ENCODE data around the gene VPS11. TPM values are rescaled to one million over a fixed set of nuclear protein-coding genes. Genes with fewer than 3 reads are reported as not detected.

VPS11 gene
- 10 to 100 TPM; 14.2 to 21.2 (median 16.0) TPM for total RNA-seq
- 10 to 100 TPM; 34.2 to 47.4 TPM for polyA plus RNA-seq

- no peak for TF ChIP-seq CTCF (IDR thresholded peaks at IDR 0.05)
- no peaks in the 10 kb centered on the region for H3K27me3 ChIP-seq
- H3K4me3 ChIP-seq: peak within 1 kb of the TSS; percentile 73 to 86 (median 79)
- peak; percentile 97 to 98 (median 97) for ATAC-seq
- peak; percentile 96 to 99 (median 97) for DNase-seq
- H3K9me3 ChIP-seq: no peaks in the 10 kb centered on the region
- WGBS, 2 donors: 0% methylated on average over 49 of the region's 49 CpGs
- peak within 1 kb of the TSS; percentile 56 to 88 (median 70) for H3K27ac ChIP-seq
- intact Hi-C loops (cut with DNase I): no loop called here
- peak; percentile 34 for FAIRE-seq
- H3K4me1 ChIP-seq: peaks cover 4 to 18% (median 6%) of the 10 kb centered on the region in 3 donors
- peaks cover 0 to 13% (median 4%) of the 10 kb centered on the region in 3 donors for H3K36me3 ChIP-seq
Observed at GRCh38 chr11:119067371-119068222, at the start of gene VPS11. VPS11 (plus strand) TSS chr11:119067818; CDS start chr11:119067824, 6 bp downstream.

GRCh38 chr11:119018074-119018938 lies 49.3 kb upstream of the VPS11 start, which contains the start of the genes RPS25 and TRAPPC4:
RPS25 (minus strand) TSS chr11:119018343; CDS start chr11:119018284, 59 bp downstream.
TRAPPC4 (plus strand) TSS chr11:119018766; CDS start chr11:119018796, 30 bp downstream.
- H3K9me3 ChIP-seq: no peaks in the 10 kb centered on the region
- peak; percentile 90 to 96 (median 94) for DNase-seq
- WGBS, 2 donors: 0% methylated on average over 62 to 63 of the region's 63 CpGs
- FAIRE-seq: no peak
- TF ChIP-seq CTCF (IDR thresholded peaks at IDR 0.05): no peak
- H3K4me3 ChIP-seq: peak within 1 kb of the TSS; percentile 67 to 88 (median 74)
- peak; percentile 88 to 95 (median 92) for ATAC-seq
- H3K4me1 ChIP-seq: peaks cover 17 to 36% (median 29%) of the 10 kb centered on the region in 3 donors
- peak within 1 kb of the TSS; percentile 84 to 93 (median 88) for H3K27ac ChIP-seq
- intact Hi-C loops (cut with DNase I): no loop called here
- no peaks in the 10 kb centered on the region for H3K27me3 ChIP-seq
- peaks cover 6 to 20% (median 11%) of the 10 kb centered on the region in 3 donors for H3K36me3 ChIP-seq

GRCh38 chr11:119019996-119020395 lies 47.6 kb upstream of the VPS11 start:
- WGBS, 2 donors: 18% methylated on average over 2 of the region's 2 CpGs
- DNase-seq (peak in 1 of 6 donors; percentile 16), FAIRE-seq (no peak), ATAC-seq (no peak)
- no peak for TF ChIP-seq CTCF (IDR thresholded peaks at IDR 0.05)
- H3K27me3 ChIP-seq: no peaks in the 10 kb centered on the region
- H3K36me3 ChIP-seq: peaks cover 6 to 22% (median 14%) of the 10 kb centered on the region in 3 donors
- H3K4me1 ChIP-seq: peaks cover 23 to 39% (median 29%) of the 10 kb centered on the region in 3 donors
- peak overlapping the region in 3 of 4 donors; percentile 69 to 88 (median 80) for H3K4me3 ChIP-seq
- intact Hi-C loops (cut with DNase I): no loop called here
- no peak overlapping the region for H3K27ac ChIP-seq
- no peaks in the 10 kb centered on the region for H3K9me3 ChIP-seq

- intact Hi-C loops (cut with DNase I): no loop called here
Observed at GRCh38 chr11:119021631-119022030, 46.0 kb upstream of the VPS11 start.

More at GRCh38 chr11:119021631-119022030, 46.0 kb upstream of the VPS11 start:
- Histone ChIP-seq H3K4me3 (no peak overlapping the region), H3K27ac (peak overlapping the region in 2 of 4 donors; percentile 67 to 77), H3K9me3 (no peaks in the 10 kb centered on the region), H3K36me3 (peaks cover 0 to 14% (median 12%) of the 10 kb centered on the region in 3 donors), H3K27me3 (no peaks in the 10 kb centered on the region), H3K4me1 (peaks cover 22 to 26% (median 24%) of the 10 kb centered on the region in 3 donors)
- WGBS, 2 donors: 67 to 71% methylated on average over 5 of the region's 5 CpGs
- FAIRE-seq (no peak), DNase-seq (no peak), ATAC-seq (no peak)
- TF ChIP-seq CTCF (IDR thresholded peaks at IDR 0.05): no peak

Measured in pancreas (tissue), 10 donors.